ENCODE data around the gene MTHFR.

DNA sequence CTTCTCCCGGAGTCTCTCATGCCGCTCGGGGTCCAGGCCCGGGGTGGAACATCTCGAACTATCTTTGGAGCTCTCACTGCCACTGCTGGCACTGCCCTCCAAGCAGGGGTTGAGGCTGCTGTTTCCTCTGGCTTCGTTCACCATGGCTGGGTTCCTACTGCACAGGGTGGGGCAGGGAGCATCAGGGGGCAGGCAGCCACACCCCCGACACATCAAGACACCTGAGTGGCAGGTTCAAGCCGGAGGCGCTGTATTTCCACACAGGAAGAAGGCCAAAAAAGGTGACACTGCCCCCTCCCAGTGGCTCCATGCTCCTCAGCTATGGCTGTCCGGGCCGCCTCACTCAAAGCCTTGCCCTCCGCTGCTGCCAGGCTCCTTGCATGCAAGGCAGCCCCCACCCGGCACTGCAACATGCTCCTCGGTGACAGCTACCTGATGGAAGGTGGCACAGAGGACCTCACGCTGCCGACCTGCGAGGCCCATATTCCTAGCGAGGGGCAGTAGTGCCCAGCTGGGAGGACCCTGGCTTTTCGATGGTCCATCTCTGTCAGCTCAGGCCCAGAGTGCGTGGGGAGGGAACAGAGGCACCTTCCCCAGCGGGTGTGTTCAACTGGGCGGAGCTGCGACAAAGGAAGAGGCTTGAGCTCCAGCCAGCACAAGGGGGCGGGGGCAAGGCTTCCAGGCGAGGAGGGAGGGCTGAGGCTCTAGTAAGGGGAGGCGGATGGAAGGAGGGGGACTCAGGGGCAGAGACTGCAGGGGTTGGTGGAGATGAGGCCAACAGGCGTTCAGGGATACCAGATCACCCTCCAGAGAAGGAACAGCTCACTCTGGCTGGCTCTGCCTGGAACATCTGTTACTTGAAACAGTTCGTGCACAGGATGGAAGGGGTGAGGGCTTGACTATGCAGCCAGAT, 2.5 kb downstream of the MTHFR start:
- TF ChIP-seq, protein P1, sequence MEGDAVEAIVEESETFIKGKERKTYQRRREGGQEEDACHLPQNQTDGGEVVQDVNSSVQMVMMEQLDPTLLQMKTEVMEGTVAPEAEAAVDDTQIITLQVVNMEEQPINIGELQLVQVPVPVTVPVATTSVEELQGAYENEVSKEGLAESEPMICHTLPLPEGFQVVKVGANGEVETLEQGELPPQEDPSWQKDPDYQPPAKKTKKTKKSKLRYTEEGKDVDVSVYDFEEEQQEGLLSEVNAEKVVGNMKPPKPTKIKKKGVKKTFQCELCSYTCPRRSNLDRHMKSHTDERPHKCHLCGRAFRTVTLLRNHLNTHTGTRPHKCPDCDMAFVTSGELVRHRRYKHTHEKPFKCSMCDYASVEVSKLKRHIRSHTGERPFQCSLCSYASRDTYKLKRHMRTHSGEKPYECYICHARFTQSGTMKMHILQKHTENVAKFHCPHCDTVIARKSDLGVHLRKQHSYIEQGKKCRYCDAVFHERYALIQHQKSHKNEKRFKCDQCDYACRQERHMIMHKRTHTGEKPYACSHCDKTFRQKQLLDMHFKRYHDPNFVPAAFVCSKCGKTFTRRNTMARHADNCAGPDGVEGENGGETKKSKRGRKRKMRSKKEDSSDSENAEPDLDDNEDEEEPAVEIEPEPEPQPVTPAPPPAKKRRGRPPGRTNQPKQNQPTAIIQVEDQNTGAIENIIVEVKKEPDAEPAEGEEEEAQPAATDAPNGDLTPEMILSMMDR (IDR thresholded peaks at IDR 0.05), result peak in 1 of 6 experiments; percentile 2
- peak in 1 of 2 donors; percentile 13 for TF ChIP-seq POLR2A (IDR thresholded peaks at IDR 0.05)
